Gastrocnemius medialis (tissue), 4 donors: Measurements from ENCODE around the gene OLFML2B.

Experiments used
- CTCF ChIP-seq, 5 experiments: fragments of 450-650 bp in 3 of 5; fragments of 200-600 bp in 2 of 5; sonication (generic) in 2 of 5; IDR thresholded peaks in 4 of 5; conservative IDR thresholded peaks in 1 of 5; 1 replicate in 4 of 5; 2 replicates in 1 of 5; pipeline ENCODE4 v1.5.1; 2016 to 2019; ENCODE audit warnings: antibody characterized with exemption in 5 of 5, mild to moderate bottlenecking in 3 of 5, moderate library complexity in 3 of 5
- POLR2A ChIP-seq, 2 donors: fragments of 450-650 bp; IDR thresholded peaks; one replicate each; pipeline ENCODE4 v1.6.1; 2017; ENCODE audit warnings: antibody characterized with exemption in 2 of 2, mild to moderate bottlenecking in 2 of 2, moderate library complexity in 2 of 2

DNA sequence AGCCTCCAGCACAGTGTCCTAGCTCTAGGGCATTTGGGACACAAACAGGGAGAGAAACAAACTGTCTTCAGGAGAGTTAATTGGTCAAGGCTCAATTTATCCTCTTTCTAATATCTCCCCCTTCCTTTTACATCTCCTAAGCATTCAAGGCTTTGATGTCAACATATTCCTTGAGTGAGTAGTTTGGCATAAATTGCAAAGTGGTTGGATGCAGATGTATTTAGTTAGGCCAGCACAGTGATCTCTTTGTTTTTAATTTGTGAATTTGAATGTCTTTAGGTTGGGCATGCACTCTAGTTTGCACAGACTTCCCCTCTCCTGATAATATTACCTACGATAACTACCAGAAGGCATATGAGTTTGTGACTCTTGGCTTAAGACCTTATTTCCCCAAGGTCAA lies 12.5 kb upstream of the OLFML2B start:
- TF ChIP-seq CTCF (IDR thresholded peaks at IDR 0.05 in 4 of 5, conservative IDR thresholded peaks at IDR 0.05 in 1 of 5) (no peak), POLR2A (IDR thresholded peaks at IDR 0.05) (no peak)
